GM21526 (cell line): ENCODE data around the gene SPRN.

Experiments used
- ATAC-seq: cut with Tn5 transposase; IDR thresholded peaks from one replicate; pipeline ENCODE4 v1.9.1; 2021; ENCODE audit warnings: moderate library complexity; ENCODE audit not compliant: unreplicated experiment, low FRiP score

The SPRN gene

GRCh38 chr10:133412381-133412711 lies 12.1 kb downstream of the SPRN start:
- ATAC-seq = no peak

- ATAC-seq = no peak
These were observed 12.7 kb downstream of the SPRN start for GRCh38 chr10:133411523-133412380.

DNA sequence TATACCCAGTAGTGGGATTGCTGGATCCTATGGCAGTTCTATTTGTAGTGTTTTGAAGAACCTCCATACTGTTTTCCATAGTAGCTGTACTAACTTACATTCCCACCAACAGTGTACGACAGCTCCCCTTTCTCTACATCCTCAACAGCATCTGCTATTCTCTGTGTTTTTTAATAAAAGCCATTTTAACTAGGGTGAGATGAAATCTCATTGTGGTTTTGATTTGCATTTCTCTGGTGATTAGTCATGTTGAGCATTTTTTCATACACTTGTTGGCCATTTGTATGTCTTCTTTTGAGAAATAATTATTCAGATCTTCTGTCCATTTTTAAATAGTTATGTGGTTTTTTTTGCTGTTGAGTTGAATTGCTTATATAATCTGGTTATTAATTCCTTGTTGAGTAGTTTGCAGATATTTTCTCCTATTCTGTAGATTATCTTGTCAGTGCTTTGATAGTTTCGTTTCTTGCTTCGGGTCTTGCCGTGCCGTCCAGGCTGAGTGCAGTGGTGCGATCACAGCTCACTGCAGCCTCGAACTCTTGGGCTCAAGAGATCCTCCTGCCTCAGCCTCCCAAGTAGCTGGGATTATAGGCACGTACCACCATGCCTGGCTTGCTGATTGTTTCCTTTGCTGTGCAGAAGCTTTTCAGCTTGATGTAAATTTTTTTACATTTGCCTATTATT lies 18.4 kb downstream of the SPRN start:
- peak; percentile 41 for ATAC-seq

- ATAC-seq = no peak
These were observed 19.2 kb downstream of the SPRN start for GRCh38 chr10:133405272-133405671.

DNA sequence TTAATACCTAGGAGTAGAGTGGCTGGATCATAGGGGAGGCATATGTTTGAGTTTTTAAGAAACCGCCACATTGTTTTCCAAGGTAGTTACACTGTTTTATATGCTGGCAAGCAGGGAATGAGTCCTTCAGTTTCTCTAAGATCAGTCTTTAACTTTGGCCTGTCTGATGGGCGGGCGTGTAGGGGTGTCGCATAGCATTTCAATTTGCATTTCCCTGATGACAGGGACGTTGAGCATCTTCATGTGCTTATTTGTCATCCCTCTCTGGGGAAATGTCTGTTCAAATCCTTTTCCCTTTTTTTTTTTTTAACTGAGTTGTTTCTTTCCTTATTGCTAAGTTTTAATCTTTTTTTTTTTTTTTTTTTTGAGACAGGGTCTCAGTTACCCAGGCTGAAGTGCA lies 20.6 kb downstream of the SPRN start:
- ATAC-seq = no peak

- no peak for ATAC-seq
These were observed 21.1 kb downstream of the SPRN start for GRCh38 chr10:133403359-133403758.

- ATAC-seq = no peak
These were observed 22.3 kb downstream of the SPRN start for GRCh38 chr10:133401981-133402725.

- ATAC-seq = no peak
These were observed 22.9 kb downstream of the SPRN start for GRCh38 chr10:133401500-133401899.

- peak; percentile 61 for ATAC-seq
These were observed 23.6 kb downstream of the SPRN start for GRCh38 chr10:133400624-133401424.

DNA sequence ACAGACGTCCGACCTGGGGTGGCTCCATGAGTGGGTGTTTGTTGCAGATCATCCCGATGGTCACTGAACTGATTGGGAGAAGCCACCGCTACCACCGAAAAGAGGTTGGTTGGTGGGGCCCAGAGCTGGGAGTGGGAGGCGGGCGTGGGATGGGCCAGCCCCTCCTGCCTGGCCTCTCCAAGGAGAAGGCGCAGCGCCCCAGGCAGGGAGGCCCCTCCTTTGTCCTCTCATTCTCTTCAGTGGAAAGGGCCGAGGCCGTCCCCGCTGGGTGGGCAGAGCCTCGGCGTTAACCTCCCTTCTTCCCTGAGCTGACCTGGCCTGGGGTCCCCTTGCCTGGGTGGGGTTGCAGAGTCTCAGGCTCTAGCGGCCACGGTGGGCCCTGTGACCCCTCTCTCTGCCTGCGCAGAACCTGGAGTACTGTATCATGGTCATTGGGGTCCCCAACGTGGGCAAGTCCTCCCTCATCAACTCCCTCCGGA lies 25.3 kb downstream of the SPRN start:
- no peak for ATAC-seq

DNA sequence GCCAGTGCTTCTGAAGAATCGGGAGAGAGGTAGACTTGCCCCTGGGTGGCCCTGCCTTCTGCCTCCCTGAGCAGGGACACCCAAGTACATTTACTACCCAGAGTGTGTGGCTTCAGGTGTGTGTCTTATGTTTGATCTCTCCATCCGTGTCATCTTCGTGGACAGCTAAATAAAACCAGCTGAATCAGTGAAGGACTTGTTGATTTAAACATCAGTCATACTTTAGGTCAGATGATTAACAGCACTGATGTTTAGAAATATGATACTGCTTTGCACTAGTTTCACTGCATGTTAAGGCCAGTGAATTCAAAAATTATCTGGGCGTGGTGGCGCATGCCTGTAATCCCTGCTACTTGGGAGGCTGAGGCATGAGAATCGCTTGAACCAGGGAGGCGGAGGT lies 26.5 kb downstream of the SPRN start:
- ATAC-seq = no peak

DNA sequence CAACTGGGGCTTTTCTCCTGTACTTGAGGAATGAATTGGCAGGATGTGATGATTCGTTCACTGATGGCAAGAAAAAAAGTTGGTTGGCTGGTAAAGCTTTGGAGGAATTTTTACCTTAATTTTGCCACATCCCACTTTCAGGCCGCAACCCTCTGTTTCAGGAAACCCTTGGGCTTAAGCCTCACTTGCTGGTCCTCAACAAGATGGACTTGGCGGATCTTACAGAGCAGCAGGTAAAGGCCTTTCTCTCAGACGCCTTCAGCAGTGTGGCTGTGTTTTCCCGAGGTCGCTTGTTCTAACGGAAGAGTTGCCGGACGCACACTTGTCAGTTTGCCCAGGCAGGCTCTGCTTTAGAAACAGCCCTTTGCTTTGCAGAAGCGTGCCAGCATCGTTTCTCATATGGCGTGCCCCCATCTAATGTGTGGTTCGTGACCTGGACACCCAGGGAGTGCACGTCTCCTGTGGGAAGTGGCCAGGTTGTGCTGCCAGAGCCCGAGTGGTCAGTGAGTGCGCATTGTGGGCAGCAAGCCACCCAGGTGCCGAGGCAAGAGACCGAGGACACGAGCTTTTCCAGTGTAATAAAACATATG lies 28.3 kb downstream of the SPRN start:
- no peak for ATAC-seq

- ATAC-seq = no peak
These were observed 29.6 kb downstream of the SPRN start for GRCh38 chr10:133394801-133395221.

- peak; percentile 64 for ATAC-seq
These were observed 30.3 kb downstream of the SPRN start, which contains the start of gene MTG1 for GRCh38 chr10:133394064-133394663. TSS of gene MTG1 (plus strand) at chr10:133394157. CDS start at chr10:133394221, 64 bp downstream.

- ATAC-seq = no peak
These were observed 30.9 kb downstream of the SPRN start for GRCh38 chr10:133393401-133394063.

- no peak for ATAC-seq
These were observed 32.5 kb downstream of the SPRN start for GRCh38 chr10:133391761-133392518.

- ATAC-seq = no peak
These were observed 33.2 kb downstream of the SPRN start for GRCh38 chr10:133391249-133391635.

DNA sequence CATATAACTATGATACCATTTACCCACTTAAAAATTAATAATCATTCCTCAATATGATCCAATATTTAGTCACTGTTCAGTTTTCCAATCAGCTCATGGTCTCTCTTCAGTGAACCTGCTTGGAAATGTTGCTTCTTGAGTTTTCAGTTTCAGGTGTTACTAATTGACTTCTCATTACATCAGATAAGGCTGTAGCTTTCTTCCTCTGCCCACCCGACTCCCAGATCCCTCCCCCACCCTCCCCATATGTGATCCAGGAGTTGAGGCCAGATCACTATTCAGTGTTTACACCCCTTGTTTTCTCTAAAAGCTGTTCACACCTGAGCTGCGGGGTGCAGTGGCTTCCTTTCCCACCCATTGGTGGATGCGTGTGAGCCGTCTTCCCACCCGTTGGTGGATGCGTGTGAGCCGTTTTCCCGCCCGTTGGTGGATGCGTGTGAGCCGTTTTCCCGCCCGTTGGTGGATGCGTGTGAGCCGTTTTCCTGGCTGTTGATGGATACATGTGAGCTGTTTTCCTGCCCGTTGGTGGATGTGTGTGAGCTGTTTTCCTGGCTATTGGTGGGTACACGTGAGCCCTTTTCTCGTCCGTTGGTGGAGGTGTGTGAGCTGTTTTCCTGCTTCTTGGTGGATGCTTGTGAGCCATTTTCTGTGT lies 33.7 kb downstream of the SPRN start:
- ATAC-seq = no peak
